T follicular helper cell (primary cell): ENCODE results near the gene NHERF2.

Experiments used
- DNase-seq: peaks from one replicate; pipeline ENCODE4 v3.0.0-alpha.2; 2020; ENCODE audit warnings: low read depth

Gene NHERF2

DNA sequence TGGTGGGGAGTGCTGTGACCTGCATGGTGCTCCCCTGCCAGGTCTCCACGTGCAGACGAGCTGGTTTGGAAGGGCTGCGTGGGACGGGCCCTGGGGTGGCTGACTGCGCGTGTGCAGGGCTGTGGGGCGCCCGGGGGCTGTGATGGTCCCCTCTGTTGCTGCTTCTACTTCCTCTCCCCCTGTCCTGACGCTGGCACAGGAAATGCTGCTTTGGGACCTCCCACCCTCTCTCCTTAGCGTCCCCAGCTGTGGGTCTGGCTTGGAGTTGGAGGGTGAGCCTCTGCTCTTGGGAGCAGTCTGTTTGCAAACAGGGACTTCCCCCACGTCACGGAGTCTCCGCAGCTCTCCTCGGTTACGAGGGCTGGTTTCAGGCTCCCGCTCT, 56.3 kb downstream of the NHERF2 start:
- no peak for DNase-seq

DNA sequence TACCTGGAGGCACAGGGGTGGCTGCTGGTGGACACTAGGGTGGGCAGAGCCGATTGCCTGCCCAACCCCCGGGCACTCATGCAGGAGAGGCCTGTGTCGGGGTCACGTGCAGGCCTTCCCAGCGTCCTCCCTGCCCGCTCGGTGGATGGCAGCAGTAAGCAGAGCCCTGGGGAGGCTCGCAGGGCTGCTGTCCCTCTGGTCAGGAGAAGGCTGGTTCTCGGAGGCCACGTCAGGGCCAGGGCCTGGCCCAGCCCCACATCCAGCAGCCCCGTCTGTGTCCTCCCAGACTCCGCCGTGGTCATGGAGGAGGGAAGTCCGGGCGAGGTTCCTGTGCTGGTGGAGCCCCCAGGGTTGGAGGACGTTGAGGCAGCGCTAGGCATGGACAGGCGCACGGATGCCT, 56.7 kb downstream of the NHERF2 start:
- no peak for DNase-seq

DNA sequence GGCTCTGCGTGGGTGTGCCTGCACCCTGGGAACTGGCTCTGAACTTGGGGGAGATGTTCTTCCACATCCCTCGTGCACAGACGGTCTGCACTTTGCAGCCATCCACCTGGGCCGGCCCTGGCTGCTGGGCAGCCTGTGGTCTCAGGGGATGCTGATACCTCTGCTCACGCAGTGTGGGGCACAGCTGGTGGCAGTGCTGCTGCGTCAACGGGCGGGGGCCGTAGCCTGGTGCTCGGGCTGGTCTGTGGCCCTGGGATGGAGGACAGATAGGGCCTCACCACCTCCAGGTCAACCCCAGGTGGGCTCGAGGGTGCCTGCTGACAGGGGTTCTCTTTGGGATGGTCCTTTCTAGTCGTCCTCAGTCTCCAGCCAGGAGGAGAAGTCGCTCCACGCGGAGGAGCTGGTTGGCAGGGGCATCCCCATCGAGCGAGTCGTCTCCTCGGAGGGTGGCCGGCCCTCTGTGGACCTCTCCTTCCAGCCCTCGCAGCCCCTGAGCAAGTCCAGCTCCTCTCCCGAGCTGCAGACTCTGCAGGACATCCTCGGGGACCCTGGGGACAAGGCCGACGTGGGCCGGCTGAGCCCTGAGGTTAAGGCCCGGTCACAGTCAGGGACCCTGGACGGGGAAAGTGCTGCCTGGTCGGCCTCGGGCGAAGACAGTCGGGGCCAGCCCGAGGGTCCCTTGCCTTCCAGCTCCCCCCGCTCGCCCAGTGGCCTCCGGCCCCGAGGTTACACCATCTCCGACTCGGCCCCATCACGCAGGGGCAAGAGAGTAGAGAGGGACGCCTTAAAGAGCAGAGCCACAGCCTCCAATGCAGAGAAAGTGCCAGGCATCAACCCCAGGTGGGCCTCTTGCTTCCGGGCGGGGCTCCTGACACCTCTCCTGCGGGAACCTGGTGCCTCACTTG, 57.4 kb downstream of the NHERF2 start:
- DNase-seq, result no peak

DNA sequence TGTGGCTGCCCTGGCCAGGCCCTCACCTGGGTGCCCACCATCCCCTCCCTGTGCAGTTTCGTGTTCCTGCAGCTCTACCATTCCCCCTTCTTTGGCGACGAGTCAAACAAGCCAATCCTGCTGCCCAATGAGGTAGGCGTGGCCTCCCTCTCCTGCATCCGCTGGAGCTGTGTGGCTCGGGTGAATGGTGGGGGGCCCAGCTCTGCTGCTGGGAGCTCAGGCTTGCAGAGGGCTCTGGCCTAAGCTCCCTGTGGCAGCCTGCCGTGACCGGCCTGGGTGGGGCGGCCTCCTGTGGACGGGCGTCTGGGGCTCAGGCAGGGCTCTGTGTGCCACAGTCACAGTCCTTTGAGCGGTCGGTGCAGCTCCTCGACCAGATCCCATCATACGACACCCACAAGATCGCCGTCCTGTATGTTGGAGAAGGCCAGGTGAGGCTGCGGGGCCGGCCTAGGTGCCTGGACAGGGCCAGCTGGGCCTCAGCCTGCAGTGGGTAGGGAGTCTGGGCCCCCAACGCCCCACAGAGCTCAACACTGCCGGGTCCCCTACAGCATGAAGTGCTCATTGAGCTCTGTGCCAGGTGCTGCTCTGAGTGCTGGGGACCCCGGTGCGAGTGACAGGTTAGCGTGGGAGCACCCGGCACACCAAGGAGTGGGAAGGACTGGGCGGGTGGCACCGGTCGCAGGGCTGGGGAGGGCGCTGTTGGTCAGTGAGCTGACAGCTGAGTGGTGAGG, 58.4 kb downstream of the NHERF2 start:
- no peak for DNase-seq

DNA sequence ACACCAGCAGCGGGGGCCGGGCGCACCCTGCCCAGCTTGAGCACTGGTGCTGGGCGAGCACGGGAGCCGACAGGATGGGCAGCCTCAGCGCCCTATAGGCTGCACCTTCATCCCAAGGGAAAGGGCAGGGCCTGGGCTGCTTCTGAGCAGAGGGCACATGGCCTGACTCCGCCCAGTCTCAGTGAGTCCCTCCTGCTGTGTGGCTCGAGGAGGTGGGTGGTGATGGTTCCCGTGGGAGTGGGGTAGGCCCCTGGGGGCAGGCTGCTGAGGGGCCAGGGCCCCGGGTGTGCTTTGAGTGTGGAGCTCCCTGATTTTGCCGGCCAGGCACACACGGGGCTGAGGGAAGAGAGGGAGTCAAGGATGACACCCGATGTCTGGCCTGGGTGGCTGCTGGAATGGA, 59.0 kb downstream of the NHERF2 start:
- no peak for DNase-seq

- no peak for DNase-seq
Observed at GRCh38 chr16:2086106-2086742, 59.5 kb downstream of the NHERF2 start.

GRCh38 chr16:2086812-2087747, 60.4 kb downstream of the NHERF2 start:
- no peak for DNase-seq

DNA sequence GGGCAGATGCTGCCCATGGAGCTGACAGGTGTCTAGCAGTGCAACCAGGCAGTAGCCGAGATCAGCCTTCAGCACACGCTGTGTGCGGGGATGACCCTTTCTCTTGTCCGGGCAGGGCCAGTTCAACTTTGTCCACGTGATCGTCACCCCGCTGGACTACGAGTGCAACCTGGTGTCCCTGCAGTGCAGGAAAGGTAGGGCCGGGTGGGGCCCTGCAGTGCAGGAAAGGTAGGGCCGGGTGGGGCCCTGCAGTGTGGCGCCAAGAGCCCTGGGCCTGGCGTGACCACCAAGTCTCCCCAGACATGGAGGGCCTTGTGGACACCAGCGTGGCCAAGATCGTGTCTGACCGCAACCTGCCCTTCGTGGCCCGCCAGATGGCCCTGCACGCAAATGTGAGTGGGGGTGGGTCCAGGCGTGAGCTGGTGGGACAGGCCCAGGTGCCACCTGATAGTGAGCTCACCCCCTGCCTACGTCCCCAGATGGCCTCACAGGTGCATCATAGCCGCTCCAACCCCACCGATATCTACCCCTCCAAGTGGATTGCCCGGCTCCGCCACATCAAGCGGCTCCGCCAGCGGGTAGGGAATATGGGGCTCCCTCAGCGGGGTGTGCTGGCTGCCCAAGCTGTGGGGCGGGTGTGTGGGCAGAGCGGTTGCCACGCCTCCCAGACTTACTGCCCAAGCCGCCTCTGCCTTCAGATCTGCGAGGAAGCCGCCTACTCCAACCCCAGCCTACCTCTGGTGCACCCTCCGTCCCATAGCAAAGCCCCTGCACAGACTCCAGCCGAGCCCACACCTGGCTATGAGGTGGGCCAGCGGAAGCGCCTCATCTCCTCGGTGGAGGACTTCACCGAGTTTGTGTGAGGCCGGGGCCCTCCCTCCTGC, 61.3 kb downstream of the NHERF2 start:
- no peak for DNase-seq
